Purkinje cell (primary cell): Measurements from ENCODE around the gene FSHB. TPM values are rescaled to one million over a fixed set of nuclear protein-coding genes. Genes with fewer than 3 reads are reported as not detected.

Source experiments
- polyA plus RNA-seq: library from polyadenylated mRNA; unstranded; fragments of >200 nt; fragmentation: Nextera tagmentation; gene quantifications from 2 replicates; pipeline ENCODE4 v1.2.1, GENCODE V29; 2014

Gene FSHB
- polyA plus RNA-seq: not detected in 2 replicates

GRCh38 chr11:30230714-30231113, at the start of gene FSHB:
Gene FSHB, plus strand, starts transcription at chr11:30231014. Its CDS starts 889 bp downstream, at chr11:30231903.

Other genes with a start within 250 kb of the FSHB start
- 0.31 TPM in 1 of 2 replicates, not detected in the other for gene KCNA4, start 214.0 kb upstream of the FSHB start, polyA plus RNA-seq
- 60.2 and 94.4 TPM in 2 replicates for gene ARL14EP, start 92.1 kb downstream of the FSHB start, polyA plus RNA-seq